GM19240 (cell line): ENCODE data around the gene IFNGR2.
"Not testable (repeated sequence)": the region's sequence is repeated elsewhere in the genome, so short reads cannot be mapped to it uniquely, and the experiment has no call there.

ENCODE experiments used
- DNase-seq: peaks from one replicate; pipeline ENCODE4 v3.0.0; 2011; ENCODE audit warnings: low spot score; ENCODE audit not compliant: insufficient read length

IFNGR2 gene

GRCh38 chr21:33402001-33402979 is 923 bp upstream of the IFNGR2 start:
- no peak for DNase-seq

- DNase-seq, result no peak
Observed at GRCh38 chr21:33403786-33404585, 773 bp downstream of the IFNGR2 start.

GRCh38 chr21:33406493-33406892 is 3.3 kb downstream of the IFNGR2 start:
- DNase-seq, result no peak

GRCh38 chr21:33411949-33412430 is 8.8 kb downstream of the IFNGR2 start:
- DNase-seq, result no peak

GRCh38 chr21:33412439-33412831 is 9.2 kb downstream of the IFNGR2 start:
- DNase-seq, result not testable (repeated sequence)

GRCh38 chr21:33412832-33413519 is 9.8 kb downstream of the IFNGR2 start:
- no peak for DNase-seq

GRCh38 chr21:33414068-33414467 is 10.9 kb downstream of the IFNGR2 start:
- DNase-seq, result no peak

- no peak for DNase-seq
Observed at GRCh38 chr21:33414926-33415325, 11.7 kb downstream of the IFNGR2 start.

GRCh38 chr21:33418691-33419090 is 15.5 kb downstream of the IFNGR2 start:
- DNase-seq, result no peak

GRCh38 chr21:33419538-33420123 is 16.4 kb downstream of the IFNGR2 start:
- no peak for DNase-seq

GRCh38 chr21:33421713-33422393 is 18.6 kb downstream of the IFNGR2 start:
- no peak for DNase-seq

- DNase-seq, result no peak
Observed at GRCh38 chr21:33424214-33424613, 21.0 kb downstream of the IFNGR2 start.

- DNase-seq, result no peak
Observed at GRCh38 chr21:33425825-33426224, 22.6 kb downstream of the IFNGR2 start.

GRCh38 chr21:33427051-33427450 is 23.8 kb downstream of the IFNGR2 start:
- no peak for DNase-seq

GRCh38 chr21:33428669-33429068 is 25.5 kb downstream of the IFNGR2 start:
- no peak for DNase-seq

- no peak for DNase-seq
Observed at GRCh38 chr21:33430858-33431257, 27.6 kb downstream of the IFNGR2 start.

GRCh38 chr21:33432496-33432895 is 29.3 kb downstream of the IFNGR2 start:
- DNase-seq, result no peak

GRCh38 chr21:33433001-33433400 is 29.8 kb downstream of the IFNGR2 start:
- no peak for DNase-seq

GRCh38 chr21:33433425-33434114 is 30.4 kb downstream of the IFNGR2 start:
- DNase-seq, result no peak
